OCI-LY1 (cell line): ENCODE results near the gene NAAA.

Experiments
- H2AFZ ChIP-seq: fragments of 200-600 bp; sonication (generic), shearing (Covaris generic); 2 replicates; pipeline ENCODE4 v1.6.0; 2014; ENCODE audit warnings: antibody characterized with exemption, mild to moderate bottlenecking, low read length
- H3F3A ChIP-seq: fragments of 200-600 bp; sonication (generic), shearing (Covaris generic); 2 replicates; pipeline ENCODE4 v1.6.0; 2014; ENCODE audit warnings: mild to moderate bottlenecking, antibody characterized with exemption, low read length, moderate library complexity; ENCODE audit not compliant: insufficient read depth
- H3K27ac ChIP-seq: fragments of 200-600 bp; sonication (generic); 2 replicates; pipeline ENCODE4 v1.5.1; 2014; ENCODE audit warnings: low read length, mixed run types, mild to moderate bottlenecking, low read depth; ENCODE audit not compliant: poor library complexity, severe bottlenecking
- H3K27me3 ChIP-seq: fragments of 200-600 bp; sonication (generic); 2 replicates; pipeline ENCODE4 v1.6.0; 2014; ENCODE audit warnings: antibody characterized with exemption, mild to moderate bottlenecking, low read length, moderate library complexity; ENCODE audit not compliant: insufficient read depth
- H3K36me3 ChIP-seq: fragments of 200-600 bp; sonication (generic); 2 replicates; pipeline ENCODE4 v1.6.1; 2014; ENCODE audit warnings: mild to moderate bottlenecking, antibody characterized with exemption, low read length, moderate library complexity, mixed read lengths; ENCODE audit not compliant: insufficient read depth
- H3K4me1 ChIP-seq: fragments of 200-600 bp; sonication (generic); 2 replicates; pipeline ENCODE4 v1.5.1; 2014; ENCODE audit warnings: mild to moderate bottlenecking, low read length, moderate library complexity; ENCODE audit not compliant: insufficient read depth, severe bottlenecking
- H3K4me2 ChIP-seq: fragments of 200-600 bp; sonication (generic), shearing (Covaris generic); 2 replicates; pipeline ENCODE4 v1.6.1; 2014; ENCODE audit warnings: low read length
- H3K4me3 ChIP-seq: fragments of 200-600 bp; sonication (generic); 2 replicates; pipeline ENCODE4 v1.5.1; 2014; ENCODE audit warnings: low read length, low read depth, mild to moderate bottlenecking, mixed read lengths; ENCODE audit not compliant: poor library complexity, severe bottlenecking
- H3K79me2 ChIP-seq: fragments of 200-600 bp; shearing (Covaris generic); 2 replicates; pipeline ENCODE4 v1.6.1; 2016; ENCODE audit warnings: mixed run types, low read length, mixed read lengths; ENCODE audit not compliant: insufficient read depth
- H3K9ac ChIP-seq: fragments of 200-600 bp; sonication (generic), shearing (Covaris generic); 2 replicates; pipeline ENCODE4 v1.6.1; 2014; ENCODE audit warnings: mild to moderate bottlenecking, low read length, mixed read lengths
- H3K9me2 ChIP-seq: fragments of 200-600 bp; sonication (generic), shearing (Covaris generic); 2 replicates; pipeline ENCODE4 v1.6.1; 2014; ENCODE audit warnings: low read depth, mild to moderate bottlenecking, low read length, mixed read lengths
- H3K9me3 ChIP-seq: fragments of 200-600 bp; shearing (Covaris generic); 2 replicates; pipeline ENCODE4 v1.6.1; 2014; ENCODE audit warnings: low read length, mixed read lengths
- H4K20me1 ChIP-seq: fragments of 200-600 bp; sonication (generic), shearing (Covaris generic); 2 replicates; pipeline ENCODE4 v1.6.0; 2016; ENCODE audit warnings: mild to moderate bottlenecking, low read length; ENCODE audit not compliant: insufficient read depth
- CTCF ChIP-seq: fragments of 200-600 bp; sonication (generic), shearing (Covaris generic); IDR thresholded peaks from 2 replicates; pipeline ENCODE4 v1.5.1; 2017; ENCODE audit warnings: mild to moderate bottlenecking, antibody characterized with exemption, low read length, moderate library complexity, mixed read lengths
- EZH2 ChIP-seq: fragments of 200-600 bp; sonication (generic), shearing (Covaris generic); IDR thresholded peaks from 2 replicates; pipeline ENCODE4 v1.8.0; 2017; ENCODE audit warnings: borderline replicate concordance, mixed run types, mild to moderate bottlenecking, antibody characterized with exemption, low read length, moderate library complexity, mixed read lengths

NAAA gene

GRCh38 chr4:75924309-75924827 is 16.4 kb downstream of the NAAA start:
- H3K27ac ChIP-seq: no peak overlapping the region
- H3K79me2 ChIP-seq: no peaks in the 10 kb centered on the region
- no peaks in the 10 kb centered on the region for H3K9me2 ChIP-seq
- H2AFZ ChIP-seq: no peak overlapping the region
- no peaks in the 10 kb centered on the region for H3F3A ChIP-seq
- no peak overlapping the region for H3K4me3 ChIP-seq
- no peak overlapping the region for H3K4me2 ChIP-seq
- no peaks in the 10 kb centered on the region for H3K9me3 ChIP-seq
- no peak overlapping the region for H3K9ac ChIP-seq
- H4K20me1 ChIP-seq: no peaks in the 10 kb centered on the region
- H3K36me3 ChIP-seq: peaks cover 35% of the 10 kb centered on the region; the same call in 1 of the 2 replicates
- no peak for TF ChIP-seq CTCF
- no peak for TF ChIP-seq EZH2
- no peaks in the 10 kb centered on the region for H3K4me1 ChIP-seq
- H3K27me3 ChIP-seq: no peaks in the 10 kb centered on the region

- H3K4me3 ChIP-seq: no peak overlapping the region
These were observed 18.2 kb downstream of the NAAA start for GRCh38 chr4:75922588-75922987.

GRCh38 chr4:75921910-75922309 is 18.9 kb downstream of the NAAA start:
- Histone ChIP-seq H4K20me1 (no peaks in the 10 kb centered on the region), H3K9me2 (no peaks in the 10 kb centered on the region), H3K9me3 (no peaks in the 10 kb centered on the region), H3K9ac (no peak overlapping the region), H3F3A (no peaks in the 10 kb centered on the region), H3K27ac (no peak overlapping the region), H3K27me3 (no peaks in the 10 kb centered on the region), H3K4me3 (no peak overlapping the region), H3K4me2 (no peak overlapping the region), H3K79me2 (no peaks in the 10 kb centered on the region), H3K36me3 (peaks cover 38% of the 10 kb centered on the region; the same call in 1 of the 2 replicates), H2AFZ (no peak overlapping the region), H3K4me1 (no peaks in the 10 kb centered on the region)
- TF ChIP-seq CTCF (no peak), EZH2 (no peak)

More at GRCh38 chr4:75922588-75922987, 18.2 kb downstream of the NAAA start:
- peaks cover 33% of the 10 kb centered on the region; the same call in 1 of the 2 replicates for H3K36me3 ChIP-seq
- H3K4me1 ChIP-seq: no peaks in the 10 kb centered on the region
- H3F3A ChIP-seq: no peaks in the 10 kb centered on the region
- no peaks in the 10 kb centered on the region for H3K27me3 ChIP-seq
- H3K79me2 ChIP-seq: no peaks in the 10 kb centered on the region
- no peaks in the 10 kb centered on the region for H3K9me2 ChIP-seq
- H3K4me2 ChIP-seq: no peak overlapping the region
- no peaks in the 10 kb centered on the region for H3K9me3 ChIP-seq
- H3K9ac ChIP-seq: no peak overlapping the region
- no peak overlapping the region for H3K27ac ChIP-seq
- TF ChIP-seq EZH2: no peak
- no peak for TF ChIP-seq CTCF
- H4K20me1 ChIP-seq: no peaks in the 10 kb centered on the region
- H2AFZ ChIP-seq: no peak overlapping the region
